HL-60 (cell line): Measurements from ENCODE around the gene MOB2.

Experiments
- CTCF ChIP-seq: IDR thresholded peaks from one replicate; pipeline ENCODE4 v1.5.1; 2011; ENCODE audit warnings: low read length, control low read depth, inconsistent platforms; ENCODE audit not compliant: insufficient read depth
- POLR2AphosphoS5 ChIP-seq: IDR thresholded peaks from 2 replicates; pipeline ENCODE4 v1.6.1; 2012; ENCODE audit warnings: low read depth
- REST ChIP-seq: IDR thresholded peaks from 2 replicates; pipeline ENCODE4 v1.6.1; 2012; ENCODE audit warnings: low read depth; ENCODE audit not compliant: insufficient replicate concordance

- TF ChIP-seq REST (no peak), CTCF (no peak), POLR2AphosphoS5 (no peak)
Observed at GRCh38 chr11:1440066-1440465, 46.5 kb downstream of the MOB2 start.
